HG03520 (cell line): ENCODE results near the gene POLD2.

Experiments used
- ATAC-seq: cut with Tn5 transposase; IDR thresholded peaks from one replicate; pipeline ENCODE4 v1.9.1; 2021; ENCODE audit warnings: mild to moderate bottlenecking, moderate library complexity; ENCODE audit not compliant: unreplicated experiment

Gene POLD2

GRCh38 chr7:44066494-44067063 lies 56.8 kb downstream of the POLD2 start:
- no peak for ATAC-seq

- no peak for ATAC-seq
Measured at GRCh38 chr7:44066111-44066460, 57.3 kb downstream of the POLD2 start.

GRCh38 chr7:44065431-44066110 lies 57.8 kb downstream of the POLD2 start, which contains the start of gene PGAM2:
Gene PGAM2 (minus strand): TSS chr7:44065567. CDS start chr7:44065529, 38 bp downstream.
- no peak for ATAC-seq

- ATAC-seq = no peak
Measured at GRCh38 chr7:44064791-44065430, 58.4 kb downstream of the POLD2 start.
